ENCODE results near the gene KATNB1. TPM values are rescaled to one million over a fixed set of nuclear protein-coding genes. Genes with fewer than 3 reads are reported as not detected.

The KATNB1 gene
- polyA plus RNA-seq, 3 donors: 16.9 to 35.6 (median 17.7) TPM

- peaks cover 0 to 3% (median 0%) of the 10 kb centered on the region in 7 donors for H3K9me3 Mint-ChIP-seq
Observed at GRCh38 chr16:57727610-57728009, 8.0 kb upstream of the KATNB1 start.

GRCh38 chr16:57728336-57729181, 7.0 kb upstream of the KATNB1 start:
- Mint-ChIP-seq H3K27ac (no peak overlapping the region), H3K36me3 (no peaks in the 10 kb centered on the region), H3K4me1 (peaks cover 12% of the 10 kb centered on the region), H3K9me3 (peaks cover 0 to 5% (median 0%) of the 10 kb centered on the region in 7 donors), H3K4me3 (no peak overlapping the region), H3K27me3 (ENCODE audit: low read depth in 3 of 3) (peaks cover 0 to 7% (median 3%) of the 10 kb centered on the region in 3 donors)
- H3K9ac ChIP-seq (ENCODE audit: insufficient read depth, low read length, poor library complexity, severe bottlenecking): no peak overlapping the region
- H3K4me3 ChIP-seq (replicated peaks in 1 of 3; ENCODE audit: low read depth in 2 of 3, low read length in 3 of 3): no peak overlapping the region
- H3K79me2 ChIP-seq (ENCODE audit: insufficient read depth, low read length): no peaks in the 10 kb centered on the region
- H4K20me1 ChIP-seq (ENCODE audit: insufficient read depth, low read length): no peaks in the 10 kb centered on the region
- TF ChIP-seq CTCF (IDR thresholded peaks at IDR 0.05): no peak
- DNase-seq: no peak
- H3K36me3 ChIP-seq (replicated peaks in 1 of 2; ENCODE audit: control insufficient read depth in 1 of 2, insufficient read depth in 2 of 2, low read length in 2 of 2): no peaks in the 10 kb centered on the region
- peaks cover 0 to 7% of the 10 kb centered on the region in 2 donors for H3K4me1 ChIP-seq (ENCODE audit: control insufficient read depth in 1 of 2, insufficient read depth in 2 of 2, low read length in 2 of 2)
- intact Hi-C loops (cut with micrococcal nuclease): no loop called here
- H3K4me2 ChIP-seq (replicated peaks; ENCODE audit: extremely low read depth, low read length, poor library complexity, severe bottlenecking): no peak overlapping the region
- H3K9me3 ChIP-seq (replicated peaks in 1 of 2; ENCODE audit: control insufficient read depth in 1 of 2, insufficient read depth in 1 of 2, low read length in 2 of 2): no peaks in the 10 kb centered on the region
- no peaks in the 10 kb centered on the region for H3K27me3 ChIP-seq (ENCODE audit: control insufficient read depth in 2 of 2, insufficient read depth in 2 of 2, low read length in 2 of 2)
- H2AFZ ChIP-seq (ENCODE audit: insufficient read depth, low read depth, low read length, poor library complexity, severe bottlenecking): no peak overlapping the region
- WGBS (ENCODE audit: insufficient coverage): 97% methylated on average over 5 of the region's 14 CpGs
- H3K27ac ChIP-seq (ENCODE audit: low read depth in 1 of 2, low read length in 2 of 2): no peak overlapping the region

More at GRCh38 chr16:57727610-57728009, 8.0 kb upstream of the KATNB1 start:
- peaks cover 12% of the 10 kb centered on the region for H3K4me1 Mint-ChIP-seq
- Histone ChIP-seq H3K4me3 (replicated peaks in 1 of 3; ENCODE audit: low read depth in 2 of 3, low read length in 3 of 3) (no peak overlapping the region), H3K9me3 (replicated peaks in 1 of 2; ENCODE audit: control insufficient read depth in 1 of 2, insufficient read depth in 1 of 2, low read length in 2 of 2) (no peaks in the 10 kb centered on the region), H3K9ac (ENCODE audit: insufficient read depth, low read length, poor library complexity, severe bottlenecking) (no peak overlapping the region), H3K4me2 (replicated peaks; ENCODE audit: extremely low read depth, low read length, poor library complexity, severe bottlenecking) (no peak overlapping the region), H2AFZ (ENCODE audit: insufficient read depth, low read depth, low read length, poor library complexity, severe bottlenecking) (no peak overlapping the region), H3K27me3 (ENCODE audit: control insufficient read depth in 2 of 2, insufficient read depth in 2 of 2, low read length in 2 of 2) (no peaks in the 10 kb centered on the region), H3K36me3 (replicated peaks in 1 of 2; ENCODE audit: control insufficient read depth in 1 of 2, insufficient read depth in 2 of 2, low read length in 2 of 2) (no peaks in the 10 kb centered on the region), H3K4me1 (ENCODE audit: control insufficient read depth in 1 of 2, insufficient read depth in 2 of 2, low read length in 2 of 2) (peaks cover 0 to 7% of the 10 kb centered on the region in 2 donors), H3K27ac (ENCODE audit: low read depth in 1 of 2, low read length in 2 of 2) (no peak overlapping the region), H3K79me2 (ENCODE audit: insufficient read depth, low read length) (no peaks in the 10 kb centered on the region), H4K20me1 (ENCODE audit: insufficient read depth, low read length) (no peaks in the 10 kb centered on the region)
- H3K36me3 Mint-ChIP-seq: no peaks in the 10 kb centered on the region
- intact Hi-C loops (cut with micrococcal nuclease): no loop called here
- peaks cover 0 to 5% (median 5%) of the 10 kb centered on the region in 3 donors for H3K27me3 Mint-ChIP-seq (ENCODE audit: low read depth in 3 of 3)
- no peak overlapping the region for H3K27ac Mint-ChIP-seq
- H3K4me3 Mint-ChIP-seq: no peak overlapping the region
- no peak for DNase-seq
- 100% methylated on average over 1 of the region's 4 CpGs for WGBS (ENCODE audit: insufficient coverage)
- no peak for TF ChIP-seq CTCF (IDR thresholded peaks at IDR 0.05)

Data from CD14-positive monocyte (primary cell).